ENCODE results near the gene AEBP2. TPM values are rescaled to one million over a fixed set of nuclear protein-coding genes. Genes with fewer than 3 reads are reported as not detected.

Gene AEBP2
- polyA plus RNA-seq, 1 donor, result 32.9 TPM

DNA sequence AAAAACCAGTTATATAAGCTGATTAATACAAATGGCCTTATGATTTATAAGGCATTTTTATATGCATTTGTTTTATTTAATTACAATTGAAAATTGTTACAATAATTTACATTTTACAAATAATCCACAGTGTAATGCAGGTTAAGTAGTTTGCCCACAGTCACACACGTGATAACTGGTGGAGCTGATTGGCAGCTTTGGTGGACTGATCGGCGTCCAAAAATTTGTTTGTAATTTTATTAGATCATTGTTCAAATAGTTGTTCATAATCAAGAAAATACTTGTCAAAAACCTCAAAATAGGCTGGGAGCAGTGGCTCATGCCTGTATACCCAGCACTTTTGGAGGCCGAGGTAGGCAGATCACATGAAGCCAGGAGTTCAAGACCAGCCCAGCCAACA, 59.7 kb downstream of the AEBP2 start:
- Histone ChIP-seq H3K4me1 (ENCODE audit: control insufficient read depth, insufficient read depth, low read length) (no peaks in the 10 kb centered on the region), H3K36me3 (ENCODE audit: control insufficient read depth, insufficient read depth, low read length) (peaks cover 37% of the 10 kb centered on the region), H3K27me3 (ENCODE audit: control insufficient read depth, insufficient read depth, low read length) (no peaks in the 10 kb centered on the region), H3K4me3 (ENCODE audit: low read length) (no peak overlapping the region), H3K27ac (ENCODE audit: low read length) (no peak overlapping the region), H3K9me3 (ENCODE audit: control insufficient read depth, low read depth, low read length) (no peaks in the 10 kb centered on the region)
- 100% methylated on average over 1 of the region's 4 CpGs for WGBS (ENCODE audit: insufficient coverage, low lambda C conversion rate)
- no peak for DNase-seq

DNA sequence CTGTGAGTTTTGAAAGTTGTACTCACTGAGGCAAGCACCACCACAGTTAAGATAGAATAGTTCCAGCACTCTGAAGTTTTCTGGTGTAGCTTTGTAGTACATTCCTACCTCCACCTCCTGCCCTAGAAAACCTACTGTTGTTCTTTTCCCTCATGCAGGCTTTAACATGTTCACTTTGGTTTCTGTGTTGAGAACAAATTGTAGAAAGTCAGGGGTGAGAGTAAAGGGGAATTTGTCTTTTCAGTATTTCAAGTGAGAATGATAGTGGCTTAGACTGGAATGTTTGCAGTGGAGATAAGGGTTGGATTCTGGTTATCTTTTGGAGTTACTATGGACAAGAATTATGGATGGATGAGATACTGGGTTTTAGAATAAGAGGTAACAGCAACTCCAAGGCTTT, 67.2 kb downstream of the AEBP2 start:
- H3K27ac ChIP-seq (ENCODE audit: low read length), result no peak overlapping the region
- H3K27me3 ChIP-seq (ENCODE audit: control insufficient read depth, insufficient read depth, low read length), result no peaks in the 10 kb centered on the region
- DNase-seq, result no peak
- H3K4me1 ChIP-seq (ENCODE audit: control insufficient read depth, insufficient read depth, low read length), result no peaks in the 10 kb centered on the region
- H3K36me3 ChIP-seq (ENCODE audit: control insufficient read depth, insufficient read depth, low read length), result peaks cover 18% of the 10 kb centered on the region
- H3K4me3 ChIP-seq (ENCODE audit: low read length), result no peak overlapping the region
- no peaks in the 10 kb centered on the region for H3K9me3 ChIP-seq (ENCODE audit: control insufficient read depth, low read depth, low read length)

DNA sequence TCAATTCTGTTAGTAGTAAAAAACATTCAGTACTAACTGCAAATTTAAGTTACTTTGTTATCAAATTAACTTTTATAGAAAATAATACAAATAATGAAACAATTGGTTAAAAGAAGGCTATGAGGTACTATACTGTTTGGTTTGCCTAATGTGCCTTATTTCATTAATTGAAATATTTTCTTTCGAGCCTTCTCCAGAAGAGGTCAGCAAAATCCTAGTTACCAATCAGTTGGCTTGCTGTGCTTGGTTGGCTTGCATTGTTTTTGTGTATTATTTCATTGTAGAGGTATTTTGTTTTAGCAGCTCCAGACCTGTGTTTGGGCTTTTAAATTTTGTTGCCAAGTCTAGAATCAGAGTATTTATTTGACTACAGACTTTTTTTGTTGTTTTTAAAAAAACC, 68.5 kb downstream of the AEBP2 start:
- peaks cover 23% of the 10 kb centered on the region for H3K36me3 ChIP-seq (ENCODE audit: control insufficient read depth, insufficient read depth, low read length)
- H3K9me3 ChIP-seq (ENCODE audit: control insufficient read depth, low read depth, low read length), result no peaks in the 10 kb centered on the region
- H3K4me1 ChIP-seq (ENCODE audit: control insufficient read depth, insufficient read depth, low read length), result no peaks in the 10 kb centered on the region
- no CpG with 5 or more reads among the region's 1 CpG for WGBS (ENCODE audit: insufficient coverage, low lambda C conversion rate)
- DNase-seq, result no peak
- H3K27me3 ChIP-seq (ENCODE audit: control insufficient read depth, insufficient read depth, low read length), result no peaks in the 10 kb centered on the region
- H3K27ac ChIP-seq (ENCODE audit: low read length), result no peak overlapping the region
- H3K4me3 ChIP-seq (ENCODE audit: low read length), result no peak overlapping the region

DNA sequence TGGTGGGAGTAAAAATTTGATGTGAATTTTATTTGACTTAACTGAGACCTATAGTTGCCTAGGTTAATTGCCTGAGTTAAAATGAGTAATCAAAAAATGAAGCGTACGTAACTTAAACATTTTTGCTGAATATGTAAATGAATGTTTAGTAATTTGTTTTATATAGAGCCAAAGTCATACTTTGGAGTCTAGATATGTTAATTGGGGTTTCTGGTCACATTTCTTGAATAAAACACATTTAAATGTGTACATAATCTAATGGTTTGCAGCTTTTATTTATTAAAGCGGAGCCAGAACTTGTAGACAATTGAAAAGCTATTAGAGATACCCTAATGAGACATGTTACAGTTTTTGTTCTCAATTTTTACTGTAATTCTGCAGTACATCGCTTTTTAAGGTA, 71.2 kb downstream of the AEBP2 start:
- Histone ChIP-seq H3K4me3 (ENCODE audit: low read length) (no peak overlapping the region), H3K27me3 (ENCODE audit: control insufficient read depth, insufficient read depth, low read length) (no peaks in the 10 kb centered on the region), H3K9me3 (ENCODE audit: control insufficient read depth, low read depth, low read length) (no peaks in the 10 kb centered on the region), H3K4me1 (ENCODE audit: control insufficient read depth, insufficient read depth, low read length) (no peaks in the 10 kb centered on the region), H3K27ac (ENCODE audit: low read length) (no peak overlapping the region), H3K36me3 (ENCODE audit: control insufficient read depth, insufficient read depth, low read length) (peaks cover 28% of the 10 kb centered on the region)
- no peak for DNase-seq
- 100% methylated on average over 1 of the region's 4 CpGs for WGBS (ENCODE audit: insufficient coverage, low lambda C conversion rate)

DNA sequence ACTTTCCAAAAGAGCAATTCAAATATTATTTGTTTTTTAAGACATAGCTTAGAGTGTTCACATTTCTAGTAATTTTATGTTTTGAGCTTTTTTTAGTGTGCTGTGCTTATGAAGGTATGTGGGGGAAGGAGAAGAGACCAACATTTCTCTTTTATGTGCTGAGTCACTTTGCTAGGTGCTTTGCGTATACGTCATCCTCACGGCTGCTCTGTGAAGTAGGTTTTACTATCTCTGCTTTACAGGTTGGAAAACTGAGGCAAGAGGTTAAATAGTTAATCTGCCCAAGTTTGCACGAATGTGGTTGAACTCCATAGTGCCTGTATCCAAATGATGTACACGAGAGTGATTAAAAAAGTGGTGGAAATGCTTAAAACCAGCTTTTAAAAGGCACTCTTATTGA, 75.9 kb downstream of the AEBP2 start:
- Histone ChIP-seq H3K36me3 (ENCODE audit: control insufficient read depth, insufficient read depth, low read length) (peaks cover 39% of the 10 kb centered on the region), H3K9me3 (ENCODE audit: control insufficient read depth, low read depth, low read length) (no peaks in the 10 kb centered on the region), H3K4me3 (ENCODE audit: low read length) (no peak overlapping the region), H3K4me1 (ENCODE audit: control insufficient read depth, insufficient read depth, low read length) (no peaks in the 10 kb centered on the region), H3K27ac (ENCODE audit: low read length) (no peak overlapping the region), H3K27me3 (ENCODE audit: control insufficient read depth, insufficient read depth, low read length) (no peaks in the 10 kb centered on the region)
- DNase-seq, result no peak
- 100% methylated on average over 1 of the region's 5 CpGs for whole genome bisulfite sequencing (ENCODE audit: insufficient coverage, low lambda C conversion rate)

DNA sequence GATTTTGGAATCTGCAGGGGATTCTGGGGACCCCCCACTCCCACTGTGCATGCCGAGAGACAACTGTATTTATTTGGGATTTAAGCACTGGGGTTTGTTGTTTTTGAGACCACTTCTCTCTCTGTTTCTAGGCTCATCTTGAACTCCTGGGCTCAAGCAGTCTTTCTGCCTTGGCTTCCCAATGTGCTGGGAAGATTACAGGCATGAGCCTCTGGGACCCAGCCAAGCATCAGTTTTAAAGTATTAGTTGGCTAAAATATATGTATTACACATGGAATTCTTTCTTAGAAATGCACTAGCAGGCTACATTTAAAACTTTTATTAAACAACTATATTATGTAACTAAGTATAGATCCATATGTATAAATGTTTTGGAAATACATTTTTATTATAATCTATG, 78.3 kb downstream of the AEBP2 start:
- Histone ChIP-seq H3K27me3 (ENCODE audit: control insufficient read depth, insufficient read depth, low read length) (no peaks in the 10 kb centered on the region), H3K4me1 (ENCODE audit: control insufficient read depth, insufficient read depth, low read length) (no peaks in the 10 kb centered on the region), H3K27ac (ENCODE audit: low read length) (no peak overlapping the region), H3K36me3 (ENCODE audit: control insufficient read depth, insufficient read depth, low read length) (peaks cover 35% of the 10 kb centered on the region), H3K9me3 (ENCODE audit: control insufficient read depth, low read depth, low read length) (no peaks in the 10 kb centered on the region), H3K4me3 (ENCODE audit: low read length) (no peak overlapping the region)
- DNase-seq, result no peak
- WGBS (ENCODE audit: insufficient coverage, low lambda C conversion rate), result no CpG with 5 or more reads among the region's 1 CpG

DNA sequence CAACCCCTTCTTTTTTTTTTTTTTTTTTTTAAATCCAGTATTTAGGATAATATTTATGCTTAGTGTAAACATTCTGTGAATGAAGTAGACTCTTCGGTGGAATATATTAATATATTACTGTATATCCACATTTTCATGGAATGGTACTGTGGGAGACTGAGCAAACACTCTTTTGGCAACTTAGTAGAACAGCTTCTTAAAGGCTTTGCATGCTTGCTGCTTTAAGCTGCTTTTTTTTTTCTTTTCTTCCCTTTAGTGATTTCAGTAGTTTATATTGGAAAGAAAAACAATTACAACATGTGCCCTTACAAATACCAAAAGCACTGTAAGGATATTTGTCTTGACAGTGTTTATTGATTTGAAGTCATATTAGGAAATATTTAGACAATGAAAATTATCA, 78.9 kb downstream of the AEBP2 start:
- no CpG with 5 or more reads among the region's 1 CpG for WGBS (ENCODE audit: insufficient coverage, low lambda C conversion rate)
- DNase-seq, result no peak
- Histone ChIP-seq H3K9me3 (ENCODE audit: control insufficient read depth, low read depth, low read length) (no peaks in the 10 kb centered on the region), H3K27ac (ENCODE audit: low read length) (no peak overlapping the region), H3K4me3 (ENCODE audit: low read length) (no peak overlapping the region), H3K27me3 (ENCODE audit: control insufficient read depth, insufficient read depth, low read length) (no peaks in the 10 kb centered on the region), H3K36me3 (ENCODE audit: control insufficient read depth, insufficient read depth, low read length) (peaks cover 31% of the 10 kb centered on the region), H3K4me1 (ENCODE audit: control insufficient read depth, insufficient read depth, low read length) (no peaks in the 10 kb centered on the region)

DNA sequence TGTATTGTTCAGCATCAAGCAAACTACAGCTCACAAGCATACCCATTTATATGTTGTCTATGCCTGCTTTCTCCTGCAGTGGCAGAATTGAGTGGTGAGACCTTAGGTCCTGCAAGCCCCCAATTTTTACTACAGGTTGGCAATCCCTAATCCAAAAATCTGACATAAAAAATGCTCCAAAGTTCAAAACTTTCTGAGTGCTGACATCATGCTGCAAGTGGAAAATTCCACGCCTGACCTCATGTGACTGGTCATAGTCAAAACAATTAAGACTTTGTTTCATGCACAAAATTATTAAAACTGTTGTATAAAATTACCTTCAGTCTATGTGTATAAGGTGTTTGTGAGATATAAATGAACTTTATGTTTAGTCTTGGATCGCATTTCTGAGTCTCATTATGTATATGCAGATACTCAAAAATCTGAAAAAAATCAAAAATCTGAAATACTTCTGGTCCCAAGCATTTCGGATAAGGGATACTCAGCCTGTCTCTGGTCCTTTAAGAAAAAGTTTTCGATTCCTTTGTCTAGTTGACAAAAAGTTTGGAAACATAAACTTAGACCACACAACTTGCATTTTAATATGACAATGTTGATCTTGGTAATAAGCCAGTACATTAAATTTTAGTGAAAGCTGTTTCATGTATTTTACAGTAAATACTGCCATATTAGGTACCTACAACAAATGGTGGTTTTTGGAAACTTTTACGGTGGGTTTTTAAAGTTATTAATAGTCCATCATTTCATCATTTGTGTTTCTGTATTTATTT, 81.5 kb downstream of the AEBP2 start:
- no peaks in the 10 kb centered on the region for H3K27me3 ChIP-seq (ENCODE audit: control insufficient read depth, insufficient read depth, low read length)
- no peak overlapping the region for H3K27ac ChIP-seq (ENCODE audit: low read length)
- WGBS (ENCODE audit: insufficient coverage, low lambda C conversion rate), result 81% methylated on average over 2 of the region's 5 CpGs
- peaks cover 17% of the 10 kb centered on the region for H3K36me3 ChIP-seq (ENCODE audit: control insufficient read depth, insufficient read depth, low read length)
- no peaks in the 10 kb centered on the region for H3K9me3 ChIP-seq (ENCODE audit: control insufficient read depth, low read depth, low read length)
- no peak for DNase-seq
- no peaks in the 10 kb centered on the region for H3K4me1 ChIP-seq (ENCODE audit: control insufficient read depth, insufficient read depth, low read length)
- H3K4me3 ChIP-seq (ENCODE audit: low read length), result no peak overlapping the region

DNA sequence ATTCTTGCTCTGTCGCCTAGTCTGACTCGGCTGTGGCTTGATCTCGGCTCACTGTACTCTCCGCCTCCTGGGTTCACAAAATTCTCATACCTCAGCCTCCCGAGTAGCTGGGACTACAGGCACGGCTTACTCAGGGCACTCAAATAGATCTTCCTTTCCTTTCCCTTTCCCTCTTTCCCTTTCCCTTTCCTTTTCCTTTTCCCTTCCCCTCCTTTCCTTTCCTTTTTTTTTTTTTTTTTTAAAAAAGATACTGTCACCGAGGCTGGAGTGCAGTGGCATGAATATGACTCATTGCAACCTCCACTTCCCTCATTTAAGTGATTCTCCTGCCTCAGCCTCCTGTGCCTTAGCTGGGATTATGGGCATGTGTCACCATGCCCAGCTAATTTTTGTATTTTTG, 86.0 kb downstream of the AEBP2 start:
- peaks cover 10% of the 10 kb centered on the region for H3K36me3 ChIP-seq (ENCODE audit: control insufficient read depth, insufficient read depth, low read length)
- no peak for DNase-seq
- peaks cover 2% of the 10 kb centered on the region for H3K4me1 ChIP-seq (ENCODE audit: control insufficient read depth, insufficient read depth, low read length)
- H3K27me3 ChIP-seq (ENCODE audit: control insufficient read depth, insufficient read depth, low read length), result no peaks in the 10 kb centered on the region
- H3K27ac ChIP-seq (ENCODE audit: low read length), result no peak overlapping the region
- H3K9me3 ChIP-seq (ENCODE audit: control insufficient read depth, low read depth, low read length), result no peaks in the 10 kb centered on the region
- H3K4me3 ChIP-seq (ENCODE audit: low read length), result no peak overlapping the region
- WGBS (ENCODE audit: insufficient coverage, low lambda C conversion rate), result 100% methylated on average over 2 of the region's 7 CpGs

DNA sequence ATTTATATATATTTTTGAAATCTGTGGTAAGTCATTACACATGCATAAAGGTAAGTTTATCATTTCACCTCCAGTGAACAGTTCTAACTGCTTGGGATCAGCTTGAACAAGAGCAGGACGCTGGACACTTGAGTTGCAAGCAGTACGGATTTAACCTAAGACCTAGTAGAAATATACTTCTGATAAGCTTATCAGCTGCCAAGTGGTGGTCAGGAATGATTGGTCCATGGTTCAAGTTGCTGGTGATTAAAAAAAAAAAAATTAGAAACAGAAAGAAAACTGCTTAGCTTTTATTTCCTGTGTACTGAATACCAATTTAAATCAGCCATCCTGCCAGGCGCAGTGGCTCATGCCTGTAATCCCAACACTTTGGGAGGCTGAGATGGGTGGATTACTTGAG, 88.6 kb downstream of the AEBP2 start:
- Histone ChIP-seq H3K4me3 (ENCODE audit: low read length) (no peak overlapping the region), H3K4me1 (ENCODE audit: control insufficient read depth, insufficient read depth, low read length) (peaks cover 2% of the 10 kb centered on the region), H3K27ac (ENCODE audit: low read length) (no peak overlapping the region), H3K9me3 (ENCODE audit: control insufficient read depth, low read depth, low read length) (no peaks in the 10 kb centered on the region), H3K36me3 (ENCODE audit: control insufficient read depth, insufficient read depth, low read length) (peaks cover 4% of the 10 kb centered on the region), H3K27me3 (ENCODE audit: control insufficient read depth, insufficient read depth, low read length) (no peaks in the 10 kb centered on the region)
- WGBS (ENCODE audit: insufficient coverage, low lambda C conversion rate), result no CpG with 5 or more reads among the region's 3 CpGs
- peak; percentile 9 to 25 for DNase-seq

DNA sequence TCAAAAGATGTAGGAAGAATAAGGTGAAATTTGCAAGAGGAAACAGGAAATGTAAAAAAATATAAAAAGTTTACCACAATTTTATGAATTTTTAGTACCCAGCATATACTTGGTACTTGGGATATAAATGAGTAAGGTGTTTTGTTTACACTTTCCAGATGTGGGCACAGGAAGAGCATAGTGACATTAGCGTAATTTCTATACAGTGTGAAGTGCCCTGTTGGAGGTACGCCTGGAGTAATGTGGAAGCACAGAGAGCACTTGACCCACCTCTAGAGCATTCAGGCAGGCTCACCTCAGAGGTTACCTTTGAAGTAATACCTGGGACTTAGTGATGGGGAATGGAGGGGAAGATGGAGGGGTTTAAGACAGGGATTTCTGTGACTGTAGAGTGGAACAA, 89.5 kb downstream of the AEBP2 start:
- no CpG with 5 or more reads among the region's 2 CpGs for WGBS (ENCODE audit: insufficient coverage, low lambda C conversion rate)
- no peak for DNase-seq
- Histone ChIP-seq H3K9me3 (ENCODE audit: control insufficient read depth, low read depth, low read length) (no peaks in the 10 kb centered on the region), H3K27me3 (ENCODE audit: control insufficient read depth, insufficient read depth, low read length) (no peaks in the 10 kb centered on the region), H3K27ac (ENCODE audit: low read length) (no peak overlapping the region), H3K4me1 (ENCODE audit: control insufficient read depth, insufficient read depth, low read length) (peaks cover 2% of the 10 kb centered on the region), H3K4me3 (ENCODE audit: low read length) (no peak overlapping the region), H3K36me3 (ENCODE audit: control insufficient read depth, insufficient read depth, low read length) (no peaks in the 10 kb centered on the region)

Measured in large intestine (tissue), 3 donors.